Stimulated activated CD4-positive, alpha-beta T cell treated with anti-CD3 and anti-CD28 coated beads, Interleukin-12 subunit alpha, Interleukin-12 subunit beta, amount 100 ng/mL, for 24 hours (primary cell): Measurements from ENCODE around the gene IFI27.

Source experiments
- DNase-seq, 2 experiments: peaks; one replicate each; pipeline ENCODE4 v3.0.0-alpha.2; 2020; ENCODE audit warnings: low read depth in 2 of 2

Gene IFI27

DNA sequence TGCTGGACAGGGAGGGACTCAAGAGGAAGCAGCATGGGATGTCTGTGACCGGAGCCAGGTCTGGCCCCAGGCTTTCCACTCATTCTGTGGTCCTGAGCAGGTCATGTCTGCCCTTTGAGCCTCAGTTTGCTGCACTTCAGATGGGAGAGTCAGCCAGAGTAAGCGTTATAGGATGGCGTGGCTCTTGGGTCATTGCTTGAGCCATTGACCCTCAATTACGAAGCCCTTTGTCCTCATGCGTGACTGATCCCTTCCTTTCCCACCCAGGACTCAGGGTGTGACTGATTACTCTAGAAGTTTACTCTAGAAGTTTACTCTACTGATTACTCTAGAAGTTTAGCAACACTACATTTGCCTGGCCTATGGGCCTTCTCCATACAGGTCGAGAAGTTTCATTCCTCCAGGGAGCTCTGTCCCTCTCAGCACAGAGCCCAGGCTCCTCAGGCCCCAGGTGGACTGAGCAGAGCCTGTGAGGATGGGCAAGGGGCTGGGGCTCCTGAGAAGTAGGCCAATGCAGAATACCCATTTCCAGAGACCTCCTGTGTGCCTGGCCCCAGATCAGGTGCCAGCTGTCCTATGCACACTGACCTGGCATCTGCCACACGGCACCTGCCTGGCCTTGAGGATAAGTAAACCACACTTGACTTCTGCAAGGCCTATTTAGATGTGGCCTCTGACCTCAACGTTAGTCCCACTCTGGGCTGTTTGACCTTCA is 7.6 kb upstream of the IFI27 start:
- DNase-seq, result no peak

GRCh38 chr14:94103554-94104150 is 6.9 kb upstream of the IFI27 start:
- no peak for DNase-seq

GRCh38 chr14:94104731-94105130 is 5.8 kb upstream of the IFI27 start:
- DNase-seq, result no peak

- no peak for DNase-seq
These were observed 653 bp upstream of the IFI27 start for GRCh38 chr14:94109915-94110250.

- DNase-seq, result no peak
These were observed 950 bp downstream of the IFI27 start for GRCh38 chr14:94111276-94112095.

DNA sequence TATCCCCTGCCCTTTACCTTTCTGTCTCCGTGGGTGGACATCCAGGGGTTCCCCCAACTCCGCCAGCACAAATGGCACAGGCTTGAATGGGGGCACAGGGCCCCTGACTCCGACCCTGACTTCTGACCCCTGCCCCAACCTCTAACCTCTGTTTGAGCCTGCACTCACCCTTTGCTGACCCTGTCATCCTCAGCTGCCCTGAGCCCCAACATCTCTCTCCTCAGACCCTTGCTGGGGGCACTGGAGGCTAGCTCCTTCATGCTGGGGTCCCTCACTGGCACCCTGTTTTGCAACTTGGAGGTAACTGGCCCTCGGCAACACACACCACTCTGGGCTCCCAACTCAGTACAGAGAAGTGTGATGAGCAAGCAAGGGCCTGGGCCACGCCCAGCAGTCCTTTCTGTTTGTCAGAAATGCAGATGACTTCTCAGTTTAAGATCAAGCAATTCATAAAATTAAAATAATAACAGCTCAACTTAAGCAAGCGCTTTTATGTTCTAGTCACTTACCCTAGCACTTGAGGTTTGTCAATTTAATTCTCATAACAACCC is 2.1 kb downstream of the IFI27 start:
- no peak for DNase-seq

GRCh38 chr14:94113073-94113472 is 2.5 kb downstream of the IFI27 start:
- DNase-seq, result no peak

- DNase-seq, result no peak
These were observed 3.0 kb downstream of the IFI27 start for GRCh38 chr14:94113490-94113889.

DNA sequence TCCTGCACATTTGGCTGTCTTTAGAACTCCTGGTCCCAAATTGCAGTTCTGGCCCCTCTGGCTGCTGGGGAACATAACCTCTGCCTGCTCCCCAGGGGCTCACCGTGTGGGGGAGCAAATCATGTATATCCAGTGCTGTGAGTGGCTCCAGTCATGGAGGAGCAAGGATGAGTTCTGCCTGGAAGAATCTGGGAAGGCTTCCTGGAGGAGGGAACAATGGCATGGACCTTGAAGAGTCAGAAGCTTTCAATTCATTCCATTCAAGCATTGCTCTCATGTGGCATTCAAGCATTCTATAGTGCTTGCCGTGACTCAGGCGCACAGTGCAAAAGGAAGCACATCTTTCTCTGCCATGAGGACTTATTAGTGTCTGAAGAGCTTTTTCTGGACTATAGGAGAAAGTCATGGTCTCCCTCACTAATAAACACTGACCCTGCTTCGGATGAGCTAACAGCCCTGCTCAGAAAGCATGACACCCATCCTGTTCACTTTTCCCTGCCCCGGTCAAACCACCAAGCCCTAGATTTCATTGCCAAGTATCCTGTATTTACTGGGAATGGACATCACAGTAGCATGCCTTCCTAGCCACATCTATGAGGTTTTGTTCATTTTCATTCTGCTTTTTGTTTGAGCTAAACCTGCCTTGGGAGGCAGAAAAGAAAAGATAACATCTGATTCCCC is 3.5 kb downstream of the IFI27 start:
- DNase-seq, result no peak

DNA sequence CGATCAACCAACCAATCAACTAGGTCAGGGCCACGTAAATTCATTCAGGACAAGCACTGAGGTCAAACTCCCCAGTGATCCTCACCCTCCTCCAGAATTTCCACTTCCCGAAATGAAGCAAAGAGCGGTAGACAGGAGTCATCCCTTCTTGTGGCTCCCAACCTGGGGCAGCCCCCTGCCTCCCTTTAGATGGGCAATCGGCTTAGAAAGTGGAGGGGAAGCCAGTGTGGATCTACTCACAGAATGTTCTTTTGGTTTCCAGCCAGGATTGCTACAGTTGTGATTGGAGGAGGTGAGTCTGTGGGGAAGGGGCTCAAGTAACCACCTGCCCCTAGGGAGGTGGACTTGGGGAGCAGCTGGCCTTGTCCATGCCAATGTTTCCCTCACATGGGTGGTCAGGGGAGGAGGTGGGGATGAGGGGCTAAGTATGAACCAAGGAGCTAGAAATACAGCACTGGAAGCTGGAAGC is 4.1 kb downstream of the IFI27 start:
- DNase-seq, result no peak

DNA sequence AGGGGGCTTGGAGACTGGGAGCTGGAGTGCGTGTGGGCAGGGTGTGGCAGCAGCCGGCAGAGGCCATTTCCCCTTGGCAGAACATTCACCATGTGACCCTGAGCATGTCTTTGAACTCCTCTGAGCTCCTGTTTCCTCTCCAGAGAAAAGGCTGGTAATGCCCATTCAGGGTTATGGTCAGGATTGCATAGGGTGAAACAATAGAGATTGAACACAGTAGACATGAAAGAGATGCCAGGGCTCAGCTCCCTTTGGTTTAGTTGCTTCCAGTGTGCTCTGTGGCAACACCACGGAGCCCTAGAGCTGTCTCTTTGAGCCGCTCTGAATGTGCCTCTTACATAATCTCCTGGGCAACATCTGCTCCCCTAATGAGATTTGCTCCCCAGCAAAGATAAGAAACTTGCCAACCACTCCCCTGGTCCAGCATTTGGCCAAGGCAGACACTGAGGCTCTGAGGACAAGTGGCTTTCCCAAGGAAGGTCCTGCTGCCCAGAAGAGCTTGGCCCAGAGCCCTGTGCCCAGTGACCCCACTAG is 4.6 kb downstream of the IFI27 start:
- no peak for DNase-seq

DNA sequence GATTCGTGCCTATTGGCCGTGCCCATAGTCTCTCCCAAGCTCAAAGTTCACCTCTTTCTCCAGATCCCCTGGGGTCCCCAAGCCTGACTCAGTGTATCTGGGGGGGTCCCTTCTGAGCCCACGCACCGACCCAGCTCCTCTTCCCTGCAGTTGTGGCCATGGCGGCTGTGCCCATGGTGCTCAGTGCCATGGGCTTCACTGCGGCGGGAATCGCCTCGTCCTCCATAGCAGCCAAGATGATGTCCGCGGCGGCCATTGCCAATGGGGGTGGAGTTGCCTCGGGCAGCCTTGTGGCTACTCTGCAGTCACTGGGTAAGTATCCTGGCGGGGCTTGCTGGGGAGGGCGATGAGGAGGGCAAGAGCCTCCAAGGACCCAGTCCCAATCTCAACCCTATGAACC is 5.1 kb downstream of the IFI27 start:
- no peak for DNase-seq

GRCh38 chr14:94116701-94117100 is 6.2 kb downstream of the IFI27 start:
- DNase-seq, result no peak

DNA sequence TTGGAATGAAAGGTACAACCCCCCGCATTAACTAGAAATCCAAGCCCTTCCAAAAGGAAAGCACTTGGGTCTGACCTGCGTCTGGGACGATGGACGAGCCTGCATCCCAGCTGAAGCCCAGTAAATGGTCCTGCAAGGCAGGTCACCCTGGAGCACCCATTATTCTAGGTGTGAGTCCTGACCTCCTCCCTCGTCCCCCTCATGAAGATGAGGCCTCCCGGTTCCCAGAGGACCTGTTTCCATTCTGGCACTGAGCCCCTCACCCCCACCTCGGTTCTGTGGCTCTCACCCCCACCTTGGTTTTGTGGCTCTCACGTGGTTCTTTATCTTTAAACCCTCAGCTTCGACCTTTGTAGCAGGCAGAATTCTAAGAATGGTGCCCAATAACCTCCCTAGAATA is 7.3 kb downstream of the IFI27 start:
- no peak for DNase-seq

DNA sequence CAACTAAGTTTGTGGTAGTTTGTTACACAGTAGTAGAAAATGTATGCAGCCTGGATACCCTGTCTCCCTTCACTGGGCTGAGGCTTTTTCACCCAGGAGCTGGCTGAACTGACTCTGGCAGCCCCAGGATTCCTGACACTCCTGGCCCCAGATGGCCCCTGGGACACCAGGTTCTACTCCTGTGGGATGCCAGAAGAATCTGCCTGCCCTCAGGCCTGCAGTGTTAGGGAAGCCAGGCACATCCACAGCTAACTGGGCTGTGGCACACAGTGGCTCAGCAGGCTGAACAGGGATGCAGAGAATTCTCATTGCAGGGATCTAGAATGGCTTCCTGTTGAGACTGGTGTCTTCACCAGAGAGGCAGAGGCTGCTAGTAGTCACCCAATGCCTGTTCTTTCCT is 8.5 kb downstream of the IFI27 start:
- DNase-seq, result no peak

DNA sequence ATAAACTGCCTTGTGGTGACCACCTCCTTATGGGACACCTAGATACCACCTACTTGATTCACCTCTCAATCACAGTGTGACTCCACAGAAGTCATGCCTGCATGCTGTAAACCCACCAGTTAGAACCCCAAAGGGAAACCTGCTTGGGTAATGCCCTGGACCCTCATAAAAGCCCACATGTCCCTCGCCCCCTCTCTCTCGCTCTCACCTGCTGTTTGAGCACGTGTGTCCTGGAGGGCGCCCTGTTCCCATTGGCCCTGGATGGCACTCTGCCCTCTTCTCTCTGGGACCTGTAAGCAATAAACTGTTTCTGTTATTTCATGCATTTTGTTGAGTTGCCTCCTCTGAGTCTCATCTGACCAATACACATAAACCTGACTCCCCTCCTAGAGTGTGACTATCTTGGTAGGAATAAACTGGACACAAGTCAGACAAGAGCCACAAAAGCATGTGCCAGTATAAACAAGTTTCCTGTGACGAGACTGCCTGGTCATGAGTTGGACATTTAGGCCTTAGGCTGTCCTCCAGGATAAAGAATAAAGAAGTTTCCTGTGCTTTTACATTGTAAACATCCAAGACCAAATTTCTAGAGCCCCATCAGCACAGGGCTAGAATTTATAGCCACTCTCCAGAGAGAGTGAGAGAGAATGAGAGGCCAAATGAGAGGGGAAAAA is 10.3 kb downstream of the IFI27 start:
- no peak for DNase-seq

GRCh38 chr14:94121485-94121884 is 10.9 kb downstream of the IFI27 start:
- no peak for DNase-seq

GRCh38 chr14:94122438-94122837 is 11.9 kb downstream of the IFI27 start:
- DNase-seq, result no peak

- no peak for DNase-seq
These were observed 12.8 kb downstream of the IFI27 start for GRCh38 chr14:94123296-94123695.

- DNase-seq, result no peak
These were observed 13.3 kb downstream of the IFI27 start for GRCh38 chr14:94123868-94124267.
